GM23338 (cell line): ENCODE results near the gene NWD2. TPM values are rescaled to one million over a fixed set of nuclear protein-coding genes. Genes with fewer than 3 reads are reported as not detected.

Experiments used
- ATAC-seq: fragments of 200-7000 bp; cut with Tn5 transposase; 3 replicates; pipeline ENCODE4 v1.9.1; 2020
- DNase-seq: peaks from one replicate; pipeline ENCODE4 v3.0.0-alpha.2; 2015; ENCODE audit warnings: low spot score
- H2AFZ ChIP-seq: fragments of 200-600 bp; sonication (generic); 2 replicates; pipeline ENCODE4 v1.8.0; 2016; ENCODE audit warnings: antibody characterized with exemption, mild to moderate bottlenecking, moderate library complexity
- H3F3A ChIP-seq: fragments of 200-600 bp; sonication (generic); replicated peaks from 2 replicates; pipeline ENCODE4 v1.8.0; 2017; ENCODE audit warnings: antibody characterized with exemption, mixed run types, low read depth
- H3K27ac ChIP-seq: fragments of 200-600 bp; sonication (generic); 2 replicates; pipeline ENCODE4 v1.6.1; 2016; ENCODE audit warnings: low read depth
- H3K27me3 ChIP-seq: fragments of 200-600 bp; sonication (generic); 2 replicates; pipeline ENCODE4 v1.8.0; 2016; ENCODE audit warnings: mild to moderate bottlenecking, mixed run types, moderate library complexity; ENCODE audit not compliant: insufficient read depth
- H3K36me3 ChIP-seq: fragments of 200-600 bp; sonication (generic); 2 replicates; pipeline ENCODE4 v1.8.0; 2016; ENCODE audit warnings: mild to moderate bottlenecking; ENCODE audit not compliant: insufficient read depth
- H3K4me1 ChIP-seq: fragments of 200-600 bp; sonication (generic); 2 replicates; pipeline ENCODE4 v1.8.0; 2016; ENCODE audit warnings: mild to moderate bottlenecking, moderate library complexity; ENCODE audit not compliant: insufficient read depth
- H3K4me2 ChIP-seq: fragments of 200-600 bp; sonication (generic); 2 replicates; pipeline ENCODE4 v1.7.1; 2017; ENCODE audit warnings: mixed run types
- H3K4me3 ChIP-seq: fragments of 200-600 bp; sonication (generic); 2 replicates; pipeline ENCODE4 v1.6.1; 2016; ENCODE audit warnings: mixed run types
- H3K79me2 ChIP-seq: fragments of 200-600 bp; sonication (generic); replicated peaks from 2 replicates; pipeline ENCODE4 v1.8.0; 2017; ENCODE audit warnings: mild to moderate bottlenecking; ENCODE audit not compliant: insufficient read depth
- H3K9me2 ChIP-seq: fragments of 200-600 bp; sonication (generic); 2 replicates; pipeline ENCODE4 v1.8.0; 2017; ENCODE audit not compliant: insufficient read depth
- H4K20me1 ChIP-seq: fragments of 200-600 bp; sonication (generic); replicated peaks from 2 replicates; pipeline ENCODE4 v1.8.0; 2017; ENCODE audit warnings: mild to moderate bottlenecking; ENCODE audit not compliant: insufficient read depth
- H3K27ac Mint-ChIP-seq: 2 replicates; pipeline ENCODE4 v1.8.0; 2020; ENCODE audit warnings: inconsistent platforms, mild to moderate bottlenecking, moderate library complexity, mixed read lengths
- H3K27me3 Mint-ChIP-seq: 3 replicates; pipeline ENCODE4 v1.8.0; 2022; ENCODE audit warnings: low read depth, mild to moderate bottlenecking, moderate library complexity, mixed read lengths, inconsistent platforms; ENCODE audit not compliant: insufficient read depth, poor library complexity
- H3K36me3 Mint-ChIP-seq: 3 replicates; pipeline ENCODE4 v1.8.0; 2021; ENCODE audit warnings: low read depth, mild to moderate bottlenecking, inconsistent platforms, moderate library complexity, mixed read lengths
- H3K4me1 Mint-ChIP-seq: 3 replicates; pipeline ENCODE4 v1.8.0; 2020; ENCODE audit warnings: mild to moderate bottlenecking, inconsistent platforms, mixed read lengths
- H3K4me3 Mint-ChIP-seq: 3 replicates; pipeline ENCODE4 v1.8.0; 2021; ENCODE audit warnings: moderate library complexity, mild to moderate bottlenecking, inconsistent platforms, mixed read lengths
- H3K9me3 Mint-ChIP-seq: 3 replicates; pipeline ENCODE4 v1.8.0; 2020; ENCODE audit warnings: moderate library complexity, mild to moderate bottlenecking, inconsistent platforms, mixed read lengths
- CREB1 ChIP-seq: fragments of 250-450 bp; sonication (Bioruptor Pico); IDR thresholded peaks from 2 replicates; pipeline ENCODE4 v1.5.0; 2020; ENCODE audit warnings: low read depth, mild to moderate bottlenecking, moderate library complexity
- EZH2 ChIP-seq: fragments of 200-600 bp; sonication (generic); IDR thresholded peaks from one replicate; pipeline ENCODE4 v1.8.0; 2017; ENCODE audit warnings: antibody characterized with exemption, mild to moderate bottlenecking, low read depth; ENCODE audit not compliant: unreplicated experiment
- EZH2phosphoT487 ChIP-seq: fragments of 200-600 bp; sonication (generic); IDR thresholded peaks from one replicate; pipeline ENCODE4 v1.8.1; 2018; ENCODE audit warnings: antibody characterized with exemption; ENCODE audit not compliant: unreplicated experiment
- JUNB ChIP-seq: IDR thresholded peaks from one replicate; pipeline ENCODE4 v1.6.1; 2016; ENCODE audit warnings: antibody characterized with exemption; ENCODE audit not compliant: unreplicated experiment
- NANOG ChIP-seq: IDR thresholded peaks from 2 replicates; pipeline ENCODE4 v1.6.1; 2016; ENCODE audit warnings: antibody characterized with exemption, borderline replicate concordance
- POLR2AphosphoS5 ChIP-seq: IDR thresholded peaks from 2 replicates; pipeline ENCODE4 v1.6.1; 2016; ENCODE audit warnings: antibody characterized with exemption, low read depth
- STAT1 ChIP-seq: IDR thresholded peaks from one replicate; pipeline ENCODE4 v1.6.1; 2016; ENCODE audit warnings: antibody characterized with exemption; ENCODE audit not compliant: unreplicated experiment
- ZNF114 ChIP-seq: fragments of 250-450 bp; sonication (Bioruptor Pico); IDR thresholded peaks from 2 replicates; pipeline ENCODE4 v1.5.0; 2020; ENCODE audit warnings: mild to moderate bottlenecking, moderate library complexity
- ZNF331 ChIP-seq: fragments of 250-450 bp; sonication (Bioruptor Pico); IDR thresholded peaks from 2 replicates; pipeline ENCODE4 v1.5.0; 2020; ENCODE audit warnings: low read depth, mild to moderate bottlenecking, moderate library complexity
- polyA plus RNA-seq: library from polyadenylated mRNA; unstranded; fragments of >200 nt; fragmentation: Nextera tagmentation; extraction: Ambion mirVana; gene quantifications from 2 replicates; pipeline ENCODE4 v1.2.1, GENCODE V29; 2016
- total RNA-seq: library from RNA; depleted of rRNA; stranded (reverse); fragments of >200 nt; shearing (Covaris generic); gene quantifications from 2 replicates; pipeline ENCODE4 v1.2.3, GENCODE V29; 2014
- TF ChIP-seq, protein P1 (sequence below): IDR thresholded peaks from 2 replicates; pipeline ENCODE4 v1.6.1; 2016; ENCODE audit warnings: antibody characterized with exemption
- TF ChIP-seq, protein P2 (sequence below), 2 experiments: fragments of 200-600 bp in 1 of 2; sonication (generic) in 1 of 2; conservative IDR thresholded peaks; 2 replicates each; pipeline versions ENCODE4 v1.5.1 to v1.6.1; 2016 to 2017; ENCODE audit warnings: antibody characterized with exemption in 2 of 2, low read depth in 2 of 2, mild to moderate bottlenecking in 2 of 2, moderate library complexity in 1 of 2
- TF ChIP-seq, protein P3 (sequence below): IDR thresholded peaks from one replicate; pipeline ENCODE4 v1.6.1; 2018; ENCODE audit warnings: antibody characterized with exemption; ENCODE audit not compliant: unreplicated experiment

Gene NWD2
- total and polyA plus RNA-seq, 2 experiments from 2014 or later, result 0.07 TPM; not detected in 1

DNA sequence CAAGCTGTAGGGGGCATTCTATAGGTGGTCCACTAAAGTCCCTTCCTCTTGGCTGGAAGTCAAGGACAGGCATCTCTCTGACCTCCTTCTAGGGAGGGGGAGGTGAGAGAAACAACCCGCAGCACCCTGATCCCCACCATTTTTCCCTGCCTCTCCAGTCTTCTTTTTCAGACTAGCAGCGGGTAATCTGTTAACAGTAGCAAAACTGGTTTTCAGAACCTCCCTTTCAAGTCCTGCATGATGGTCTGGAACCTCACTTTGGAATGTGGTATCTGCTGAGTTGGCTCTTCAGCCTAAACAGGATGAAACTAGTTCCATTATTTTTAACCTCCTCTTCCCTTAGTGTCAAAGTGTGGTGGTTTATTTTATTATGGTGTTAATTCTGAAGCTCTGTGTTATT is 196.0 kb downstream of the NWD2 start (continued):
- TF ChIP-seq, protein P1, sequence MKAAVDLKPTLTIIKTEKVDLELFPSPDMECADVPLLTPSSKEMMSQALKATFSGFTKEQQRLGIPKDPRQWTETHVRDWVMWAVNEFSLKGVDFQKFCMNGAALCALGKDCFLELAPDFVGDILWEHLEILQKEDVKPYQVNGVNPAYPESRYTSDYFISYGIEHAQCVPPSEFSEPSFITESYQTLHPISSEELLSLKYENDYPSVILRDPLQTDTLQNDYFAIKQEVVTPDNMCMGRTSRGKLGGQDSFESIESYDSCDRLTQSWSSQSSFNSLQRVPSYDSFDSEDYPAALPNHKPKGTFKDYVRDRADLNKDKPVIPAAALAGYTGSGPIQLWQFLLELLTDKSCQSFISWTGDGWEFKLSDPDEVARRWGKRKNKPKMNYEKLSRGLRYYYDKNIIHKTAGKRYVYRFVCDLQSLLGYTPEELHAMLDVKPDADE, result no peak
- TF ChIP-seq ZNF331 (CRISPR knock-in tag), result no peak
- no peak for TF ChIP-seq CREB1 (CRISPR knock-in tag)
- TF ChIP-seq ZNF114 (CRISPR knock-in tag), result no peak
- TF ChIP-seq NANOG, result no peak
- no peak for TF ChIP-seq STAT1
- TF ChIP-seq POLR2AphosphoS5, result no peak
- TF ChIP-seq EZH2, result no peak
- no peak for TF ChIP-seq EZH2phosphoT487

DNA sequence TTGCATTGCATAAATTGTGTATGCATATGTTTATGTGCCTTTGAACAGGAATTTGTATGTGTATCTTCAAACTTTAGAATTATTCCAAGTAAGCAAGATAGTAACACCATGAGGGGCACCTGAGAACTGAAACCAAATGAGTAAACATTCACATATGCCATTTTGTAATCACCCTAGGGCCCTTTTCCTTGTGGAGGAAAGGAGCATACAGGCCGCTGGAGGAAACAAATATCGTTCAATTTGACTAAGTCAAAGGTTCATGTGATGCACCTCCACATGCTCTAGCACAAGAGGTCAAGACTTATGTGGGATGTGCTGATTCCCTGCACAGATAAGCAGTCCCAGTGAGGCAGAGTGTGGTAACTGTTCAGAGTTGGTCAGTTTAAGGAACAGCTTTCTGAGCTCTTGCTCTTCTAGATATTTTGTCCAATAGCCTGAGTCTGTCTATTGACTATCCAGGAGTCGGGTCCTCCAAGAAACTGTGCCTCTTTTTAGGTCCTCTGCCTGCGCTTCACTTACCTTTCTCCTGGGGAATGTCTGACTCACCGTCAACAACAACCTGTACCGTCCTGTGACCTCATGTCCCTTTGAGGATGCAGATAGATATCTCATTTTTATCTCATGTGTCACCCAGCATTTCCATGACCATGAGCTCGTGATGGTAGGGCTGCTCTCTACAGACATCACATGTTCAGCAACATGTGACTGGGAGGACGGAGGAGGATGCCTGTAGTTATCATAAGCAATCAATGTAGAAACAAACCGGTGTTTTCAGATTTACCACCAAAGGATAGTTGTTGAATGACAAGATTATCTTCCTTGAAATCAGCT is 196.9 kb downstream of the NWD2 start:
- no peak overlapping the region for H3K27ac ChIP-seq
- Mint-ChIP-seq H3K27me3 (peaks cover 2% of the 10 kb centered on the region), H3K4me1 (no peaks in the 10 kb centered on the region), H3K9me3 (no peaks in the 10 kb centered on the region), H3K27ac (no peak overlapping the region), H3K36me3 (no peaks in the 10 kb centered on the region), H3K4me3 (no peak overlapping the region)
- H3K36me3 ChIP-seq, result no peaks in the 10 kb centered on the region
- no peak overlapping the region for H3K4me3 ChIP-seq
- H3K79me2 ChIP-seq, result no peaks in the 10 kb centered on the region
- no peak overlapping the region for H2AFZ ChIP-seq
- no peaks in the 10 kb centered on the region for H4K20me1 ChIP-seq
- no peak for DNase-seq
- H3F3A ChIP-seq, result no peaks in the 10 kb centered on the region
- no peak overlapping the region for H3K4me2 ChIP-seq
- no peaks in the 10 kb centered on the region for H3K27me3 ChIP-seq
- H3K9me2 ChIP-seq, result peaks cover 9% of the 10 kb centered on the region; the same call in 1 of the 2 replicates
- H3K4me1 ChIP-seq, result no peaks in the 10 kb centered on the region
- no peak for ATAC-seq
- TF ChIP-seq ZNF331 (CRISPR knock-in tag) (no peak), STAT1 (no peak), EZH2phosphoT487 (no peak), NANOG (no peak), JUNB (no peak), ZNF114 (CRISPR knock-in tag) (no peak), CREB1 (CRISPR knock-in tag) (no peak), EZH2 (no peak)
- TF ChIP-seq, protein P2, sequence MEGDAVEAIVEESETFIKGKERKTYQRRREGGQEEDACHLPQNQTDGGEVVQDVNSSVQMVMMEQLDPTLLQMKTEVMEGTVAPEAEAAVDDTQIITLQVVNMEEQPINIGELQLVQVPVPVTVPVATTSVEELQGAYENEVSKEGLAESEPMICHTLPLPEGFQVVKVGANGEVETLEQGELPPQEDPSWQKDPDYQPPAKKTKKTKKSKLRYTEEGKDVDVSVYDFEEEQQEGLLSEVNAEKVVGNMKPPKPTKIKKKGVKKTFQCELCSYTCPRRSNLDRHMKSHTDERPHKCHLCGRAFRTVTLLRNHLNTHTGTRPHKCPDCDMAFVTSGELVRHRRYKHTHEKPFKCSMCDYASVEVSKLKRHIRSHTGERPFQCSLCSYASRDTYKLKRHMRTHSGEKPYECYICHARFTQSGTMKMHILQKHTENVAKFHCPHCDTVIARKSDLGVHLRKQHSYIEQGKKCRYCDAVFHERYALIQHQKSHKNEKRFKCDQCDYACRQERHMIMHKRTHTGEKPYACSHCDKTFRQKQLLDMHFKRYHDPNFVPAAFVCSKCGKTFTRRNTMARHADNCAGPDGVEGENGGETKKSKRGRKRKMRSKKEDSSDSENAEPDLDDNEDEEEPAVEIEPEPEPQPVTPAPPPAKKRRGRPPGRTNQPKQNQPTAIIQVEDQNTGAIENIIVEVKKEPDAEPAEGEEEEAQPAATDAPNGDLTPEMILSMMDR (conservative IDR thresholded peaks at IDR 0.05; ENCODE audit: low read depth in 2 of 2), result no peak
- TF ChIP-seq, protein P1, result no peak
- TF ChIP-seq, protein P3, sequence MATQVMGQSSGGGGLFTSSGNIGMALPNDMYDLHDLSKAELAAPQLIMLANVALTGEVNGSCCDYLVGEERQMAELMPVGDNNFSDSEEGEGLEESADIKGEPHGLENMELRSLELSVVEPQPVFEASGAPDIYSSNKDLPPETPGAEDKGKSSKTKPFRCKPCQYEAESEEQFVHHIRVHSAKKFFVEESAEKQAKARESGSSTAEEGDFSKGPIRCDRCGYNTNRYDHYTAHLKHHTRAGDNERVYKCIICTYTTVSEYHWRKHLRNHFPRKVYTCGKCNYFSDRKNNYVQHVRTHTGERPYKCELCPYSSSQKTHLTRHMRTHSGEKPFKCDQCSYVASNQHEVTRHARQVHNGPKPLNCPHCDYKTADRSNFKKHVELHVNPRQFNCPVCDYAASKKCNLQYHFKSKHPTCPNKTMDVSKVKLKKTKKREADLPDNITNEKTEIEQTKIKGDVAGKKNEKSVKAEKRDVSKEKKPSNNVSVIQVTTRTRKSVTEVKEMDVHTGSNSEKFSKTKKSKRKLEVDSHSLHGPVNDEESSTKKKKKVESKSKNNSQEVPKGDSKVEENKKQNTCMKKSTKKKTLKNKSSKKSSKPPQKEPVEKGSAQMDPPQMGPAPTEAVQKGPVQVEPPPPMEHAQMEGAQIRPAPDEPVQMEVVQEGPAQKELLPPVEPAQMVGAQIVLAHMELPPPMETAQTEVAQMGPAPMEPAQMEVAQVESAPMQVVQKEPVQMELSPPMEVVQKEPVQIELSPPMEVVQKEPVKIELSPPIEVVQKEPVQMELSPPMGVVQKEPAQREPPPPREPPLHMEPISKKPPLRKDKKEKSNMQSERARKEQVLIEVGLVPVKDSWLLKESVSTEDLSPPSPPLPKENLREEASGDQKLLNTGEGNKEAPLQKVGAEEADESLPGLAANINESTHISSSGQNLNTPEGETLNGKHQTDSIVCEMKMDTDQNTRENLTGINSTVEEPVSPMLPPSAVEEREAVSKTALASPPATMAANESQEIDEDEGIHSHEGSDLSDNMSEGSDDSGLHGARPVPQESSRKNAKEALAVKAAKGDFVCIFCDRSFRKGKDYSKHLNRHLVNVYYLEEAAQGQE, result no peak
